GM23338 (cell line): ENCODE measurements around the gene CRNKL1. TPM values are rescaled to one million over a fixed set of nuclear protein-coding genes. Genes with fewer than 3 reads are reported as not detected.
A peak's percentile ranks its signal among the peaks of the same experiment; 100 is the strongest.

ENCODE experiments used
- ATAC-seq: fragments of 200-7000 bp; cut with Tn5 transposase; 3 replicates; pipeline ENCODE4 v1.9.1; 2020
- DNase-seq: peaks from one replicate; pipeline ENCODE4 v3.0.0-alpha.2; 2015; ENCODE audit warnings: low spot score
- H2AFZ ChIP-seq: fragments of 200-600 bp; sonication (generic); 2 replicates; pipeline ENCODE4 v1.8.0; 2016; ENCODE audit warnings: antibody characterized with exemption, mild to moderate bottlenecking, moderate library complexity
- H3F3A ChIP-seq: fragments of 200-600 bp; sonication (generic); replicated peaks from 2 replicates; pipeline ENCODE4 v1.8.0; 2017; ENCODE audit warnings: antibody characterized with exemption, mixed run types, low read depth
- H3K27ac ChIP-seq: fragments of 200-600 bp; sonication (generic); 2 replicates; pipeline ENCODE4 v1.6.1; 2016; ENCODE audit warnings: low read depth
- H3K27me3 ChIP-seq: fragments of 200-600 bp; sonication (generic); 2 replicates; pipeline ENCODE4 v1.8.0; 2016; ENCODE audit warnings: mild to moderate bottlenecking, mixed run types, moderate library complexity; ENCODE audit not compliant: insufficient read depth
- H3K36me3 ChIP-seq: fragments of 200-600 bp; sonication (generic); 2 replicates; pipeline ENCODE4 v1.8.0; 2016; ENCODE audit warnings: mild to moderate bottlenecking; ENCODE audit not compliant: insufficient read depth
- H3K4me1 ChIP-seq: fragments of 200-600 bp; sonication (generic); 2 replicates; pipeline ENCODE4 v1.8.0; 2016; ENCODE audit warnings: mild to moderate bottlenecking, moderate library complexity; ENCODE audit not compliant: insufficient read depth
- H3K4me2 ChIP-seq: fragments of 200-600 bp; sonication (generic); 2 replicates; pipeline ENCODE4 v1.7.1; 2017; ENCODE audit warnings: mixed run types
- H3K4me3 ChIP-seq: fragments of 200-600 bp; sonication (generic); 2 replicates; pipeline ENCODE4 v1.6.1; 2016; ENCODE audit warnings: mixed run types
- H3K79me2 ChIP-seq: fragments of 200-600 bp; sonication (generic); replicated peaks from 2 replicates; pipeline ENCODE4 v1.8.0; 2017; ENCODE audit warnings: mild to moderate bottlenecking; ENCODE audit not compliant: insufficient read depth
- H3K9me2 ChIP-seq: fragments of 200-600 bp; sonication (generic); 2 replicates; pipeline ENCODE4 v1.8.0; 2017; ENCODE audit not compliant: insufficient read depth
- H4K20me1 ChIP-seq: fragments of 200-600 bp; sonication (generic); replicated peaks from 2 replicates; pipeline ENCODE4 v1.8.0; 2017; ENCODE audit warnings: mild to moderate bottlenecking; ENCODE audit not compliant: insufficient read depth
- H3K27ac Mint-ChIP-seq: 2 replicates; pipeline ENCODE4 v1.8.0; 2020; ENCODE audit warnings: inconsistent platforms, mild to moderate bottlenecking, moderate library complexity, mixed read lengths
- H3K27me3 Mint-ChIP-seq: 3 replicates; pipeline ENCODE4 v1.8.0; 2022; ENCODE audit warnings: low read depth, mild to moderate bottlenecking, moderate library complexity, mixed read lengths, inconsistent platforms; ENCODE audit not compliant: insufficient read depth, poor library complexity
- H3K36me3 Mint-ChIP-seq: 3 replicates; pipeline ENCODE4 v1.8.0; 2021; ENCODE audit warnings: low read depth, mild to moderate bottlenecking, inconsistent platforms, moderate library complexity, mixed read lengths
- H3K4me1 Mint-ChIP-seq: 3 replicates; pipeline ENCODE4 v1.8.0; 2020; ENCODE audit warnings: mild to moderate bottlenecking, inconsistent platforms, mixed read lengths
- H3K4me3 Mint-ChIP-seq: 3 replicates; pipeline ENCODE4 v1.8.0; 2021; ENCODE audit warnings: moderate library complexity, mild to moderate bottlenecking, inconsistent platforms, mixed read lengths
- H3K9me3 Mint-ChIP-seq: 3 replicates; pipeline ENCODE4 v1.8.0; 2020; ENCODE audit warnings: moderate library complexity, mild to moderate bottlenecking, inconsistent platforms, mixed read lengths
- CREB1 ChIP-seq: fragments of 250-450 bp; sonication (Bioruptor Pico); IDR thresholded peaks from 2 replicates; pipeline ENCODE4 v1.5.0; 2020; ENCODE audit warnings: low read depth, mild to moderate bottlenecking, moderate library complexity
- CTCF ChIP-seq, 2 experiments: fragments of 200-600 bp in 1 of 2; sonication (generic) in 1 of 2; conservative IDR thresholded peaks; 2 replicates each; pipeline versions ENCODE4 v1.5.1 to v1.6.1; 2016 to 2017; ENCODE audit warnings: antibody characterized with exemption in 2 of 2, low read depth in 2 of 2, mild to moderate bottlenecking in 2 of 2, moderate library complexity in 1 of 2
- ETS1 ChIP-seq: IDR thresholded peaks from 2 replicates; pipeline ENCODE4 v1.6.1; 2016; ENCODE audit warnings: antibody characterized with exemption
- EZH2 ChIP-seq: fragments of 200-600 bp; sonication (generic); IDR thresholded peaks from one replicate; pipeline ENCODE4 v1.8.0; 2017; ENCODE audit warnings: antibody characterized with exemption, mild to moderate bottlenecking, low read depth; ENCODE audit not compliant: unreplicated experiment
- EZH2phosphoT487 ChIP-seq: fragments of 200-600 bp; sonication (generic); IDR thresholded peaks from one replicate; pipeline ENCODE4 v1.8.1; 2018; ENCODE audit warnings: antibody characterized with exemption; ENCODE audit not compliant: unreplicated experiment
- JUNB ChIP-seq: IDR thresholded peaks from one replicate; pipeline ENCODE4 v1.6.1; 2016; ENCODE audit warnings: antibody characterized with exemption; ENCODE audit not compliant: unreplicated experiment
- NANOG ChIP-seq: IDR thresholded peaks from 2 replicates; pipeline ENCODE4 v1.6.1; 2016; ENCODE audit warnings: antibody characterized with exemption, borderline replicate concordance
- POLR2AphosphoS5 ChIP-seq: IDR thresholded peaks from 2 replicates; pipeline ENCODE4 v1.6.1; 2016; ENCODE audit warnings: antibody characterized with exemption, low read depth
- STAT1 ChIP-seq: IDR thresholded peaks from one replicate; pipeline ENCODE4 v1.6.1; 2016; ENCODE audit warnings: antibody characterized with exemption; ENCODE audit not compliant: unreplicated experiment
- ZNF114 ChIP-seq: fragments of 250-450 bp; sonication (Bioruptor Pico); IDR thresholded peaks from 2 replicates; pipeline ENCODE4 v1.5.0; 2020; ENCODE audit warnings: mild to moderate bottlenecking, moderate library complexity
- ZNF331 ChIP-seq: fragments of 250-450 bp; sonication (Bioruptor Pico); IDR thresholded peaks from 2 replicates; pipeline ENCODE4 v1.5.0; 2020; ENCODE audit warnings: low read depth, mild to moderate bottlenecking, moderate library complexity
- polyA plus RNA-seq: library from polyadenylated mRNA; unstranded; fragments of >200 nt; fragmentation: Nextera tagmentation; extraction: Ambion mirVana; gene quantifications from 2 replicates; pipeline ENCODE4 v1.2.1, GENCODE V29; 2016
- total RNA-seq: library from RNA; depleted of rRNA; stranded (reverse); fragments of >200 nt; shearing (Covaris generic); gene quantifications from 2 replicates; pipeline ENCODE4 v1.2.3, GENCODE V29; 2014
- TF ChIP-seq, protein P1 (sequence below): fragments of 250-450 bp; sonication (Bioruptor Pico); IDR thresholded peaks from 2 replicates; pipeline ENCODE4 v1.5.0; 2020; ENCODE audit warnings: mild to moderate bottlenecking, moderate library complexity
- TF ChIP-seq, protein P2 (sequence below): IDR thresholded peaks from one replicate; pipeline ENCODE4 v1.6.1; 2018; ENCODE audit warnings: antibody characterized with exemption; ENCODE audit not compliant: unreplicated experiment

Gene CRNKL1
- total and polyA plus RNA-seq, 2 experiments from 2014 or later = 24.2 to 27.2 TPM

- H3K4me1 ChIP-seq = peaks cover 7% of the 10 kb centered on the region
- peaks cover 35% of the 10 kb centered on the region for H3K36me3 Mint-ChIP-seq
- no peaks in the 10 kb centered on the region for H4K20me1 ChIP-seq
- H3K4me1 Mint-ChIP-seq = no peaks in the 10 kb centered on the region
- no peaks in the 10 kb centered on the region for H3K9me2 ChIP-seq
- peak overlapping the region; percentile 98 for H3K4me3 Mint-ChIP-seq
- H3K36me3 ChIP-seq = peaks cover 23% of the 10 kb centered on the region
- peak overlapping the region; percentile 99 for H3K27ac Mint-ChIP-seq
- no peaks in the 10 kb centered on the region; the same call in 2 of the 3 replicates for H3K9me3 Mint-ChIP-seq
- H2AFZ ChIP-seq = peak overlapping the region; percentile 92
- H3K4me3 ChIP-seq = peak overlapping the region; percentile 88
- peak overlapping the region; percentile 98 for H3K4me2 ChIP-seq
- ATAC-seq = no peak
- H3K79me2 ChIP-seq = peaks cover 18% of the 10 kb centered on the region
- TF ChIP-seq STAT1 = no peak
- TF ChIP-seq CTCF (conservative IDR thresholded peaks at IDR 0.05; ENCODE audit: low read depth in 2 of 2) = no peak
- TF ChIP-seq EZH2 = no peak
- no peak for TF ChIP-seq EZH2phosphoT487
- no peak for TF ChIP-seq ZNF331
- TF ChIP-seq, protein P1, sequence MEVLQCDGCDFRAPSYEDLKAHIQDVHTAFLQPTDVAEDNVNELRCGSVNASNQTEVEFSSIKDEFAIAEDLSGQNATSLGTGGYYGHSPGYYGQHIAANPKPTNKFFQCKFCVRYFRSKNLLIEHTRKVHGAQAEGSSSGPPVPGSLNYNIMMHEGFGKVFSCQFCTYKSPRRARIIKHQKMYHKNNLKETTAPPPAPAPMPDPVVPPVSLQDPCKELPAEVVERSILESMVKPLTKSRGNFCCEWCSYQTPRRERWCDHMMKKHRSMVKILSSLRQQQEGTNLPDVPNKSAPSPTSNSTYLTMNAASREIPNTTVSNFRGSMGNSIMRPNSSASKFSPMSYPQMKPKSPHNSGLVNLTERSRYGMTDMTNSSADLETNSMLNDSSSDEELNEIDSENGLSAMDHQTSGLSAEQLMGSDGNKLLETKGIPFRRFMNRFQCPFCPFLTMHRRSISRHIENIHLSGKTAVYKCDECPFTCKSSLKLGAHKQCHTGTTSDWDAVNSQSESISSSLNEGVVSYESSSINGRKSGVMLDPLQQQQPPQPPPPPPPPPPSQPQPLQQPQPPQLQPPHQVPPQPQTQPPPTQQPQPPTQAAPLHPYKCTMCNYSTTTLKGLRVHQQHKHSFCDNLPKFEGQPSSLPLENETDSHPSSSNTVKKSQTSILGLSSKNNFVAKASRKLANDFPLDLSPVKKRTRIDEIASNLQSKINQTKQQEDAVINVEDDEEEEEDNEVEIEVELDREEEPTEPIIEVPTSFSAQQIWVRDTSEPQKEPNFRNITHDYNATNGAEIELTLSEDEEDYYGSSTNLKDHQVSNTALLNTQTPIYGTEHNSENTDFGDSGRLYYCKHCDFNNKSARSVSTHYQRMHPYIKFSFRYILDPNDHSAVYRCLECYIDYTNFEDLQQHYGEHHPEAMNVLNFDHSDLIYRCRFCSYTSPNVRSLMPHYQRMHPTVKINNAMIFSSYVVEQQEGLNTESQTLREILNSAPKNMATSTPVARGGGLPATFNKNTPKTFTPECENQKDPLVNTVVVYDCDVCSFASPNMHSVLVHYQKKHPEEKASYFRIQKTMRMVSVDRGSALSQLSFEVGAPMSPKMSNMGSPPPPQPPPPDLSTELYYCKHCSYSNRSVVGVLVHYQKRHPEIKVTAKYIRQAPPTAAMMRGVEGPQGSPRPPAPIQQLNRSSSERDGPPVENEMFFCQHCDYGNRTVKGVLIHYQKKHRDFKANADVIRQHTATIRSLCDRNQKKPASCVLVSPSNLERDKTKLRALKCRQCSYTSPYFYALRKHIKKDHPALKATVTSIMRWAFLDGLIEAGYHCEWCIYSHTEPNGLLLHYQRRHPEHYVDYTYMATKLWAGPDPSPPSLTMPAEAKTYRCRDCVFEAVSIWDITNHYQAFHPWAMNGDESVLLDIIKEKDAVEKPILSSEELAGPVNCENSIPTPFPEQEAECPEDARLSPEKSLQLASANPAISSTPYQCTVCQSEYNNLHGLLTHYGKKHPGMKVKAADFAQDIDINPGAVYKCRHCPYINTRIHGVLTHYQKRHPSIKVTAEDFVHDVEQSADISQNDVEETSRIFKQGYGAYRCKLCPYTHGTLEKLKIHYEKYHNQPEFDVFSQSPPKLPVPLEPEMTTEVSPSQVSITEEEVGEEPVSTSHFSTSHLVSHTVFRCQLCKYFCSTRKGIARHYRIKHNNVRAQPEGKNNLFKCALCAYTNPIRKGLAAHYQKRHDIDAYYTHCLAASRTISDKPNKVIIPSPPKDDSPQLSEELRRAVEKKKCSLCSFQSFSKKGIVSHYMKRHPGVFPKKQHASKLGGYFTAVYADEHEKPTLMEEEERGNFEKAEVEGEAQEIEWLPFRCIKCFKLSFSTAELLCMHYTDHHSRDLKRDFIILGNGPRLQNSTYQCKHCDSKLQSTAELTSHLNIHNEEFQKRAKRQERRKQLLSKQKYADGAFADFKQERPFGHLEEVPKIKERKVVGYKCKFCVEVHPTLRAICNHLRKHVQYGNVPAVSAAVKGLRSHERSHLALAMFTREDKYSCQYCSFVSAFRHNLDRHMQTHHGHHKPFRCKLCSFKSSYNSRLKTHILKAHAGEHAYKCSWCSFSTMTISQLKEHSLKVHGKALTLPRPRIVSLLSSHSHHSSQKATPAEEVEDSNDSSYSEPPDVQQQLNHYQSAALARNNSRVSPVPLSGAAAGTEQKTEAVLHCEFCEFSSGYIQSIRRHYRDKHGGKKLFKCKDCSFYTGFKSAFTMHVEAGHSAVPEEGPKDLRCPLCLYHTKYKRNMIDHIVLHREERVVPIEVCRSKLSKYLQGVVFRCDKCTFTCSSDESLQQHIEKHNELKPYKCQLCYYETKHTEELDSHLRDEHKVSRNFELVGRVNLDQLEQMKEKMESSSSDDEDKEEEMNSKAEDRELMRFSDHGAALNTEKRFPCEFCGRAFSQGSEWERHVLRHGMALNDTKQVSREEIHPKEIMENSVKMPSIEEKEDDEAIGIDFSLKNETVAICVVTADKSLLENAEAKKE (CRISPR knock-in tag) = no peak
- no peak for TF ChIP-seq ETS1
- TF ChIP-seq CREB1 (CRISPR knock-in tag) = no peak
- TF ChIP-seq NANOG = no peak
- TF ChIP-seq, protein P2, sequence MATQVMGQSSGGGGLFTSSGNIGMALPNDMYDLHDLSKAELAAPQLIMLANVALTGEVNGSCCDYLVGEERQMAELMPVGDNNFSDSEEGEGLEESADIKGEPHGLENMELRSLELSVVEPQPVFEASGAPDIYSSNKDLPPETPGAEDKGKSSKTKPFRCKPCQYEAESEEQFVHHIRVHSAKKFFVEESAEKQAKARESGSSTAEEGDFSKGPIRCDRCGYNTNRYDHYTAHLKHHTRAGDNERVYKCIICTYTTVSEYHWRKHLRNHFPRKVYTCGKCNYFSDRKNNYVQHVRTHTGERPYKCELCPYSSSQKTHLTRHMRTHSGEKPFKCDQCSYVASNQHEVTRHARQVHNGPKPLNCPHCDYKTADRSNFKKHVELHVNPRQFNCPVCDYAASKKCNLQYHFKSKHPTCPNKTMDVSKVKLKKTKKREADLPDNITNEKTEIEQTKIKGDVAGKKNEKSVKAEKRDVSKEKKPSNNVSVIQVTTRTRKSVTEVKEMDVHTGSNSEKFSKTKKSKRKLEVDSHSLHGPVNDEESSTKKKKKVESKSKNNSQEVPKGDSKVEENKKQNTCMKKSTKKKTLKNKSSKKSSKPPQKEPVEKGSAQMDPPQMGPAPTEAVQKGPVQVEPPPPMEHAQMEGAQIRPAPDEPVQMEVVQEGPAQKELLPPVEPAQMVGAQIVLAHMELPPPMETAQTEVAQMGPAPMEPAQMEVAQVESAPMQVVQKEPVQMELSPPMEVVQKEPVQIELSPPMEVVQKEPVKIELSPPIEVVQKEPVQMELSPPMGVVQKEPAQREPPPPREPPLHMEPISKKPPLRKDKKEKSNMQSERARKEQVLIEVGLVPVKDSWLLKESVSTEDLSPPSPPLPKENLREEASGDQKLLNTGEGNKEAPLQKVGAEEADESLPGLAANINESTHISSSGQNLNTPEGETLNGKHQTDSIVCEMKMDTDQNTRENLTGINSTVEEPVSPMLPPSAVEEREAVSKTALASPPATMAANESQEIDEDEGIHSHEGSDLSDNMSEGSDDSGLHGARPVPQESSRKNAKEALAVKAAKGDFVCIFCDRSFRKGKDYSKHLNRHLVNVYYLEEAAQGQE = no peak
- TF ChIP-seq POLR2AphosphoS5 = no peak
- TF ChIP-seq ZNF114 = no peak
- TF ChIP-seq JUNB = no peak
- no peak for DNase-seq
- H3K27me3 Mint-ChIP-seq = peaks cover 9% of the 10 kb centered on the region
- H3F3A ChIP-seq = no peaks in the 10 kb centered on the region; the same call in 1 of the 2 replicates
- H3K27me3 ChIP-seq = no peaks in the 10 kb centered on the region
- H3K27ac ChIP-seq = peak overlapping the region; percentile 94
Measured at GRCh38 chr20:20051767-20052073, 546 bp downstream of the CRNKL1 start.
